ENCODE results near the gene AP1M1. TPM values are rescaled to one million over a fixed set of nuclear protein-coding genes. Genes with fewer than 3 reads are reported as not detected.
A peak's percentile ranks its signal among the peaks of the same experiment; 100 is the strongest.

AP1M1 gene
- total RNA-seq, 1 experiment from 2014 or later, result 88.7 TPM

DNA sequence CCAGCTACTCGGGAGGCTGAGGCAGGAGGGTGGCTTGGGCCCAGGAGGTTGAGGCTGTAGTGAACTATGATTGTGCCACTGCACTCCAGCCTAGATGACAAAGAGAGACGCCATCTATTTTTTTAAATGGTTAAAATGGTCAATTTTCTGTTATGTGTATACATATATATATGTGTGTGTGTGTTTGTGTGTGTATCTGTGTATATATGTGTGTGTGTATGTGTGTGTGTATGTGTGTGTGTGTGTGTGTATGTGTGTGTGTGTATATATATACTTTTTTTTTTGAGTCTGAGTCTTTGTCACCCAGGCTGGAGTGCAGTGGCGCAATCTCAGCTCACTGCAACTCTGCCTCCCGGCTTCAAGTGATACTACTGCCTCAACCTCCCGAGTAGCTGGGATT lies 84.0 kb downstream of the AP1M1 start:
- intact Hi-C loops (cut with micrococcal nuclease; ENCODE audit: unreplicated experiment) (no loop called here), in situ Hi-C loops (cut with HindIII; ENCODE audit: low pct_unique_long_range_greater_than_20kb, low sequenced_read_pairs) (no loop called here)
- H3K36me3 ChIP-seq (ENCODE audit: control insufficient read depth, insufficient read depth, low read length), result no peaks in the 10 kb centered on the region
- BruUV-seq (replicated peaks), result no TSS peak
- CTCF ChIA-PET, result interaction anchor here (0.6 kb wide), 1 partner anchor 11 kb away, joined by 13 read pairs; no protein-coding TSS in a partner anchor
- H3K27ac ChIP-seq (ENCODE audit: low read length), result no peak overlapping the region
- ATAC-seq (no peak), DNase-seq (ENCODE audit: low read depth, low spot score) (no peak)
- peaks cover 18% of the 10 kb centered on the region for H3K4me1 ChIP-seq (ENCODE audit: control insufficient read depth, insufficient read depth, low read length)
- H3K27me3 ChIP-seq (ENCODE audit: control insufficient read depth, insufficient read depth, low read length), result no peaks in the 10 kb centered on the region
- no peaks in the 10 kb centered on the region for H3K9me3 ChIP-seq (ENCODE audit: control insufficient read depth, insufficient read depth, low read depth, low read length)
- TF ChIP-seq, protein P1, sequence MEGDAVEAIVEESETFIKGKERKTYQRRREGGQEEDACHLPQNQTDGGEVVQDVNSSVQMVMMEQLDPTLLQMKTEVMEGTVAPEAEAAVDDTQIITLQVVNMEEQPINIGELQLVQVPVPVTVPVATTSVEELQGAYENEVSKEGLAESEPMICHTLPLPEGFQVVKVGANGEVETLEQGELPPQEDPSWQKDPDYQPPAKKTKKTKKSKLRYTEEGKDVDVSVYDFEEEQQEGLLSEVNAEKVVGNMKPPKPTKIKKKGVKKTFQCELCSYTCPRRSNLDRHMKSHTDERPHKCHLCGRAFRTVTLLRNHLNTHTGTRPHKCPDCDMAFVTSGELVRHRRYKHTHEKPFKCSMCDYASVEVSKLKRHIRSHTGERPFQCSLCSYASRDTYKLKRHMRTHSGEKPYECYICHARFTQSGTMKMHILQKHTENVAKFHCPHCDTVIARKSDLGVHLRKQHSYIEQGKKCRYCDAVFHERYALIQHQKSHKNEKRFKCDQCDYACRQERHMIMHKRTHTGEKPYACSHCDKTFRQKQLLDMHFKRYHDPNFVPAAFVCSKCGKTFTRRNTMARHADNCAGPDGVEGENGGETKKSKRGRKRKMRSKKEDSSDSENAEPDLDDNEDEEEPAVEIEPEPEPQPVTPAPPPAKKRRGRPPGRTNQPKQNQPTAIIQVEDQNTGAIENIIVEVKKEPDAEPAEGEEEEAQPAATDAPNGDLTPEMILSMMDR (IDR thresholded peaks at IDR 0.05), result no peak
- no peak for TF ChIP-seq SIN3A (IDR thresholded peaks at IDR 0.05; ENCODE audit: borderline replicate concordance, insufficient read depth, low read depth, low read length)
- POLR2A ChIA-PET, result no interaction called here
- H3K4me3 ChIP-seq (ENCODE audit: low read depth in 2 of 2, low read length in 2 of 2), result no peak overlapping the region

DNA sequence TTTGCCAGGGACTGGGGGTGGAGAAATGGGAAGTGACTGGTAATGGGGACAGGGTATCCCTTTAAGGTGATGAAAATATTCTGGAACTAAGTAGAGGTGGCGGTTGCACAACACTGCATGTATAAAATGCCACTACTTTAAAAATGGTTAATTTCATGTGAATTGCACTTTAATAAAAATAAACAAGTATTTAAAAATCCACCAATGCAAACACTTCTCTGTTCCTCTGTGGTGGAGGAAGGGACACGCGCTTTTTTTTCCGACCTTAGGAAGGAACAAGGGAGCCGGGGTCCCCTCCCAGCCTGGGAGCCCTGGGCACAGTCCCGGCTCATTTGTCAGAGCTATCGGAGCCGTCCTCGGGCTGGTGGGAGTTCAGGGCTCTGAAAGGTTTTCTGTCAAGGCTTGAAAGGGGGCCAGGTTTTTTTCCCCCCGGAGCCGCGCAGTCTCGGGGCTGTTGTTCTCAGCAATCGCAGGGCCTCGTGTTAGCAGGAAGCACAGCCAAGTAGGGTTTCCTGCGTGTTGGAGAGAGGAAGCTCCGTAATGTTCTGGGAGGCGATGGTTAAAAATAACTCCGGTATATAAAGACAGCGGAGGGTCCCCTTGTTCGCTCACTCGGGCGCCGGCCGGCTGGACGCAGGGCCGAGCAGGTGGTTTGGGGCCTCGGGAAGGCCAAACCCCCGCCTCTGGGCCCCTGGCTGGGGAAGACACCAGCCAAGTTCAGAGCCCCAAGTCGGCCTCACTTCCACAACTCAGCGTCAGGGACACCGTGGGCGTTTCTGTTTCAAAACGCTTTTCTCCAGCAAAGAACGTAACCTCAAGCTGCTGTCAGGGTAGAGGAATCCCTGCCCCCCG lies 85.7 kb downstream of the AP1M1 start:
- H3K27ac ChIP-seq (ENCODE audit: low read length), result 0 out of 2 replicates have a peak overlapping the region, but pooled peaks have one; percentile 7
- no peak overlapping the region for H3K4me3 ChIP-seq (ENCODE audit: low read depth in 2 of 2, low read length in 2 of 2)
- H3K9me3 ChIP-seq (ENCODE audit: control insufficient read depth, insufficient read depth, low read depth, low read length), result no peaks in the 10 kb centered on the region
- BruUV-seq (replicated peaks), result no TSS peak
- ChIA-PET POLR2A (no interaction called here), CTCF (no interaction called here)
- intact Hi-C loops (cut with micrococcal nuclease; ENCODE audit: unreplicated experiment) (no loop called here), in situ Hi-C loops (cut with HindIII; ENCODE audit: low pct_unique_long_range_greater_than_20kb, low sequenced_read_pairs) (no loop called here)
- no peak for ATAC-seq
- no peaks in the 10 kb centered on the region for H3K27me3 ChIP-seq (ENCODE audit: control insufficient read depth, insufficient read depth, low read length)
- H3K36me3 ChIP-seq (ENCODE audit: control insufficient read depth, insufficient read depth, low read length), result no peaks in the 10 kb centered on the region
- H3K4me1 ChIP-seq (ENCODE audit: control insufficient read depth, insufficient read depth, low read length), result peaks cover 18% of the 10 kb centered on the region
- DNase-seq (ENCODE audit: low read depth, low spot score), result no peak
- TF ChIP-seq SIN3A (IDR thresholded peaks at IDR 0.05; ENCODE audit: borderline replicate concordance, insufficient read depth, low read depth, low read length) (no peak), POLR2AphosphoS5 (IDR thresholded peaks at IDR 0.05; ENCODE audit: low read depth, low read length) (no peak), TCF7L2 (IDR thresholded peaks at IDR 0.05; ENCODE audit: low read depth, low read length) (no peak)
- TF ChIP-seq, protein P1 (IDR thresholded peaks at IDR 0.05), result no peak
- TF ChIP-seq, protein P2, sequence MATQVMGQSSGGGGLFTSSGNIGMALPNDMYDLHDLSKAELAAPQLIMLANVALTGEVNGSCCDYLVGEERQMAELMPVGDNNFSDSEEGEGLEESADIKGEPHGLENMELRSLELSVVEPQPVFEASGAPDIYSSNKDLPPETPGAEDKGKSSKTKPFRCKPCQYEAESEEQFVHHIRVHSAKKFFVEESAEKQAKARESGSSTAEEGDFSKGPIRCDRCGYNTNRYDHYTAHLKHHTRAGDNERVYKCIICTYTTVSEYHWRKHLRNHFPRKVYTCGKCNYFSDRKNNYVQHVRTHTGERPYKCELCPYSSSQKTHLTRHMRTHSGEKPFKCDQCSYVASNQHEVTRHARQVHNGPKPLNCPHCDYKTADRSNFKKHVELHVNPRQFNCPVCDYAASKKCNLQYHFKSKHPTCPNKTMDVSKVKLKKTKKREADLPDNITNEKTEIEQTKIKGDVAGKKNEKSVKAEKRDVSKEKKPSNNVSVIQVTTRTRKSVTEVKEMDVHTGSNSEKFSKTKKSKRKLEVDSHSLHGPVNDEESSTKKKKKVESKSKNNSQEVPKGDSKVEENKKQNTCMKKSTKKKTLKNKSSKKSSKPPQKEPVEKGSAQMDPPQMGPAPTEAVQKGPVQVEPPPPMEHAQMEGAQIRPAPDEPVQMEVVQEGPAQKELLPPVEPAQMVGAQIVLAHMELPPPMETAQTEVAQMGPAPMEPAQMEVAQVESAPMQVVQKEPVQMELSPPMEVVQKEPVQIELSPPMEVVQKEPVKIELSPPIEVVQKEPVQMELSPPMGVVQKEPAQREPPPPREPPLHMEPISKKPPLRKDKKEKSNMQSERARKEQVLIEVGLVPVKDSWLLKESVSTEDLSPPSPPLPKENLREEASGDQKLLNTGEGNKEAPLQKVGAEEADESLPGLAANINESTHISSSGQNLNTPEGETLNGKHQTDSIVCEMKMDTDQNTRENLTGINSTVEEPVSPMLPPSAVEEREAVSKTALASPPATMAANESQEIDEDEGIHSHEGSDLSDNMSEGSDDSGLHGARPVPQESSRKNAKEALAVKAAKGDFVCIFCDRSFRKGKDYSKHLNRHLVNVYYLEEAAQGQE (IDR thresholded peaks at IDR 0.05; ENCODE audit: insufficient read depth in 1 of 2, low read depth in 2 of 2, low read length in 1 of 2), result no peak

Data from Panc1 (cell line).